Superior temporal gyrus (tissue), 1 donor: ENCODE measurements around the gene TF.
"Not testable (repeated sequence)": the region's sequence is repeated elsewhere in the genome, so short reads cannot be mapped to it uniquely, and the experiment has no call there.

Experiments used
- DNase-seq: peaks from one replicate; pipeline ENCODE4 v3.0.0-alpha.2; 2016; ENCODE audit errors: extremely low spot score

Gene TF

GRCh38 chr3:133745981-133746711, at the start of gene TF:
TF (plus strand) TSS chr3:133746393; CDS start chr3:133746441, 48 bp downstream.
- peak; percentile 95 for DNase-seq

- no peak for DNase-seq
Observed at GRCh38 chr3:133697960-133698359, 48.2 kb upstream of the TF start.

- DNase-seq, result no peak
Observed at GRCh38 chr3:133699467-133699866, 46.7 kb upstream of the TF start.

- DNase-seq, result no peak
Observed at GRCh38 chr3:133699903-133700302, 46.3 kb upstream of the TF start.

GRCh38 chr3:133700351-133700750, 45.8 kb upstream of the TF start:
- no peak for DNase-seq

GRCh38 chr3:133701435-133702358, 44.5 kb upstream of the TF start:
- no peak for DNase-seq

GRCh38 chr3:133703915-133704314, 42.3 kb upstream of the TF start:
- DNase-seq, result no peak

- no peak for DNase-seq
Observed at GRCh38 chr3:133706033-133706432, 40.2 kb upstream of the TF start.

- no peak for DNase-seq
Observed at GRCh38 chr3:133709139-133709750, 36.9 kb upstream of the TF start.

- DNase-seq, result no peak
Observed at GRCh38 chr3:133711013-133711412, 35.2 kb upstream of the TF start.

GRCh38 chr3:133712017-133712416, 34.2 kb upstream of the TF start:
- peak; percentile 55 for DNase-seq

- DNase-seq, result no peak
Observed at GRCh38 chr3:133713347-133713746, 32.8 kb upstream of the TF start.

- peak; percentile 37 for DNase-seq
Observed at GRCh38 chr3:133717424-133717823, 28.8 kb upstream of the TF start.

GRCh38 chr3:133722935-133723334, 23.3 kb upstream of the TF start:
- no peak for DNase-seq

- DNase-seq, result no peak
Observed at GRCh38 chr3:133730993-133731392, 15.2 kb upstream of the TF start.

GRCh38 chr3:133732231-133732630, 14.0 kb upstream of the TF start:
- not testable (repeated sequence) for DNase-seq

- no peak for DNase-seq
Observed at GRCh38 chr3:133733226-133733625, 13.0 kb upstream of the TF start.

- DNase-seq, result no peak
Observed at GRCh38 chr3:133734305-133734704, 11.9 kb upstream of the TF start.

- peak; percentile 74 for DNase-seq
Observed at GRCh38 chr3:133742351-133743091, 3.7 kb upstream of the TF start.

- no peak for DNase-seq
Observed at GRCh38 chr3:133744241-133744640, 2.0 kb upstream of the TF start.

GRCh38 chr3:133745108-133745507, 1.1 kb upstream of the TF start:
- DNase-seq, result peak; percentile 55

GRCh38 chr3:133746712-133747066, 496 bp downstream of the TF start:
- no peak for DNase-seq
